Sigmoid colon (tissue), 7 donors: ENCODE data around the gene CCDC194. TPM values are rescaled to one million over a fixed set of nuclear protein-coding genes. Genes with fewer than 3 reads are reported as not detected.
"Not testable (repeated sequence)": the region's sequence is repeated elsewhere in the genome, so short reads cannot be mapped to it uniquely, and the experiment has no call there.

ENCODE experiments used
- DNase-seq: peaks from one replicate; pipeline ENCODE4 v3.0.0-alpha.2; 2019
- H3K27ac ChIP-seq, 4 donors: fragments of 200-600 bp; sonication (generic); one replicate each; pipeline ENCODE4 v1.5.1; 2016 to 2019; ENCODE audit warnings: mild to moderate bottlenecking in 1 of 4
- H3K27me3 ChIP-seq, 3 donors: fragments of 200-600 bp; sonication (generic); one replicate each; pipeline ENCODE4 v1.5.1; 2019; ENCODE audit warnings: mild to moderate bottlenecking in 1 of 3
- H3K36me3 ChIP-seq, 4 donors: fragments of 200-600 bp; sonication (generic); one replicate each; pipeline ENCODE4 v1.5.1; 2016 to 2019
- H3K4me1 ChIP-seq, 4 donors: fragments of 200-600 bp; sonication (generic); one replicate each; pipeline ENCODE4 v1.5.1; 2017 to 2019
- H3K4me3 ChIP-seq, 4 donors: fragments of 200-600 bp; sonication (generic); one replicate each; pipeline ENCODE4 v1.5.1; 2017 to 2019; ENCODE audit warnings: mild to moderate bottlenecking in 2 of 4, moderate library complexity in 1 of 4
- H3K9me3 ChIP-seq, 4 donors: fragments of 200-600 bp in 3 of 4; sonication (generic) in 3 of 4; one replicate each; pipeline versions ENCODE4 v1.5.1 to v1.6.1; 2013 to 2019
- CTCF ChIP-seq, 4 experiments: fragments of 450-650 bp in 3 of 4; fragments of 200-600 bp in 1 of 4; IDR thresholded peaks; one replicate each; pipeline ENCODE4 v1.5.1; 2016 to 2019; ENCODE audit warnings: antibody characterized with exemption in 4 of 4, mild to moderate bottlenecking in 3 of 4, moderate library complexity in 2 of 4
- EP300 ChIP-seq, 4 donors: sonication (generic); formaldehyde crosslinking; IDR thresholded peaks; one replicate each; pipeline ENCODE4 v1.6.1; 2017; ENCODE audit warnings: antibody characterized with exemption in 4 of 4
- POLR2A ChIP-seq, 2 donors: fragments of 450-650 bp; IDR thresholded peaks; one replicate each; pipeline ENCODE4 v1.6.1; 2016; ENCODE audit warnings: antibody characterized with exemption in 2 of 2, mild to moderate bottlenecking in 2 of 2, moderate library complexity in 2 of 2
- POLR2AphosphoS5 ChIP-seq, 4 donors: sonication (generic); formaldehyde crosslinking; IDR thresholded peaks; one replicate each; pipeline ENCODE4 v1.6.1; 2017; ENCODE audit warnings: antibody characterized with exemption in 4 of 4
- WGBS, 2 donors: extraction: QIAGEN DNeasy Blood & Tissue Kit; methylation state at CpG; one replicate each; pipeline ENCODE4 v1.1.7; 2013; 5-methylcytosine and 5-hydroxymethylcytosine counted together
- intact Hi-C: fragments of 100-400 bp; cut with DNase I; formaldehyde crosslinking; loops from one replicate; pipeline ENCODE4 v1.15.1; 2023
- polyA plus RNA-seq, 3 donors: library from polyadenylated mRNA; stranded (reverse); fragments of 200-250 nt; gene quantifications; one replicate each; pipeline ENCODE4 v1.2.3, GENCODE V29; 2013
- total RNA-seq, 4 donors: library from RNA; depleted of rRNA; stranded (reverse); fragments of >200 nt; gene quantifications; one replicate each; pipeline ENCODE4 v1.1.0, GENCODE V29; 2016
- donor health status: healthy with polysubstance abuse.
- donor health status: Bipolar disorder and iron deficiency.
- donor health status: healthy.

Gene CCDC194
- total and polyA plus RNA-seq, 7 donors = 0.35 to 4.4 TPM; not detected in 5

GRCh38 chr19:17379221-17379631 lies 14.8 kb downstream of the CCDC194 start:
- DNase-seq = no peak
- H3K27ac ChIP-seq = no peak overlapping the region
- H3K27me3 ChIP-seq = no peaks in the 10 kb centered on the region
- intact Hi-C loops = no loop called here
- H3K36me3 ChIP-seq = no peaks in the 10 kb centered on the region
- TF ChIP-seq POLR2AphosphoS5 (IDR thresholded peaks at IDR 0.05) = no peak
- no peak for TF ChIP-seq EP300 (IDR thresholded peaks at IDR 0.05)
- TF ChIP-seq CTCF (IDR thresholded peaks at IDR 0.05) = no peak
- no peak for TF ChIP-seq POLR2A (IDR thresholded peaks at IDR 0.05)
- no peaks in the 10 kb centered on the region for H3K9me3 ChIP-seq
- H3K4me1 ChIP-seq = no peaks in the 10 kb centered on the region
- 36 to 51% methylated on average over 14 of the region's 14 CpGs for WGBS, 2 donors
- no peak overlapping the region for H3K4me3 ChIP-seq

- WGBS, 2 donors = 57 to 71% methylated on average over 13 of the region's 13 CpGs
- H3K27ac ChIP-seq = no peak overlapping the region
Observed at GRCh38 chr19:17378271-17378670, 15.7 kb downstream of the CCDC194 start.

GRCh38 chr19:17376935-17377600 lies 16.9 kb downstream of the CCDC194 start, which contains the start of gene PLVAP:
TSS of gene PLVAP (minus strand) at chr19:17377342. CDS start at chr19:17377288, 54 bp downstream.
- TF ChIP-seq EP300 (IDR thresholded peaks at IDR 0.05) (no peak), POLR2AphosphoS5 (IDR thresholded peaks at IDR 0.05) (peak in 3 of 4 donors; percentile 10 to 39 (median 26))
- Histone ChIP-seq H3K4me1 (no peaks in the 10 kb centered on the region), H3K9me3 (no peaks in the 10 kb centered on the region), H3K27ac (peak within 1 kb of the TSS in 2 of 4 donors; percentile 3 to 5), H3K36me3 (no peaks in the 10 kb centered on the region), H3K27me3 (no peaks in the 10 kb centered on the region), H3K4me3 (peak within 1 kb of the TSS in 3 of 4 donors; percentile 9 to 21 (median 14))
- whole genome bisulfite sequencing, 2 donors = 51 to 64% methylated on average over 39 of the region's 39 CpGs
- intact Hi-C loops = no loop called here
- no peak for DNase-seq

More at GRCh38 chr19:17378271-17378670, 15.7 kb downstream of the CCDC194 start:
- no peaks in the 10 kb centered on the region for H3K9me3 ChIP-seq
- intact Hi-C loops = no loop called here
- no peaks in the 10 kb centered on the region for H3K4me1 ChIP-seq
- DNase-seq = no peak
- TF ChIP-seq CTCF (IDR thresholded peaks at IDR 0.05) = no peak
- TF ChIP-seq POLR2A (IDR thresholded peaks at IDR 0.05) = no peak
- TF ChIP-seq EP300 (IDR thresholded peaks at IDR 0.05) = no peak
- no peak for TF ChIP-seq POLR2AphosphoS5 (IDR thresholded peaks at IDR 0.05)
- H3K4me3 ChIP-seq = no peak overlapping the region
- no peaks in the 10 kb centered on the region for H3K36me3 ChIP-seq
- no peaks in the 10 kb centered on the region for H3K27me3 ChIP-seq

- TF ChIP-seq POLR2A (IDR thresholded peaks at IDR 0.05) (no peak), EP300 (IDR thresholded peaks at IDR 0.05) (no peak), CTCF (IDR thresholded peaks at IDR 0.05) (no peak), POLR2AphosphoS5 (IDR thresholded peaks at IDR 0.05) (no peak)
- H3K4me1 ChIP-seq = peaks cover 0 to 7% (median 3%) of the 10 kb centered on the region in 4 donors
- intact Hi-C loops = no loop called here
- no peaks in the 10 kb centered on the region for H3K9me3 ChIP-seq
- WGBS, 2 donors = 23 to 49% methylated on average over 8 of the region's 8 CpGs
- H3K27ac ChIP-seq = peak overlapping the region in 1 of 4 donors; percentile 21
- no peaks in the 10 kb centered on the region for H3K36me3 ChIP-seq
- DNase-seq = no peak
- H3K4me3 ChIP-seq = no peak overlapping the region
- H3K27me3 ChIP-seq = no peaks in the 10 kb centered on the region
Observed at GRCh38 chr19:17370026-17370587, 23.9 kb downstream of the CCDC194 start.

- no peak overlapping the region for H3K27ac ChIP-seq
- H3K4me3 ChIP-seq = no peak overlapping the region
- no peaks in the 10 kb centered on the region for H3K9me3 ChIP-seq
- H3K36me3 ChIP-seq = no peaks in the 10 kb centered on the region
- H3K4me1 ChIP-seq = peaks cover 0 to 5% (median 3%) of the 10 kb centered on the region in 4 donors
- DNase-seq = no peak
- 92 to 95% methylated on average over 22 of the region's 22 CpGs for WGBS, 2 donors
- no peaks in the 10 kb centered on the region for H3K27me3 ChIP-seq
- TF ChIP-seq POLR2AphosphoS5 (IDR thresholded peaks at IDR 0.05) = no peak
- intact Hi-C loops = no loop called here
Observed at GRCh38 chr19:17365361-17365760, 28.6 kb downstream of the CCDC194 start.

- H3K4me3 ChIP-seq, H3K36me3 ChIP-seq, DNase-seq, H3K27me3 ChIP-seq, H3K9me3 ChIP-seq, intact Hi-C loops, H3K4me1 ChIP-seq, H3K27ac ChIP-seq: not testable (repeated sequence)
- WGBS, 2 donors = 76 to 93% methylated on average over 20 of the region's 20 CpGs
Observed at GRCh38 chr19:17363852-17364605, 30.0 kb downstream of the CCDC194 start.
